ENCODE measurements around the gene NR2F2.
A peak's percentile ranks its signal among the peaks of the same experiment; 100 is the strongest.

Gene NR2F2

GRCh38 chr15:96353930-96354730 lies 23.6 kb downstream of the NR2F2 start:
- DNase-seq (ENCODE audit: low read depth in 2 of 2), result no peak

- no peak for DNase-seq (ENCODE audit: low read depth in 2 of 2)
Measured at GRCh38 chr15:96354731-96355567, 24.4 kb downstream of the NR2F2 start.

- no peak for DNase-seq (ENCODE audit: low read depth in 2 of 2)
Measured at GRCh38 chr15:96355568-96356187, 25.2 kb downstream of the NR2F2 start.

GRCh38 chr15:96356494-96357455 lies 26.3 kb downstream of the NR2F2 start:
- DNase-seq (ENCODE audit: low read depth in 2 of 2), result peak; percentile 41 to 72

GRCh38 chr15:96358001-96358801 lies 27.7 kb downstream of the NR2F2 start:
- no peak for DNase-seq (ENCODE audit: low read depth in 2 of 2)

GRCh38 chr15:96358821-96359615 lies 28.5 kb downstream of the NR2F2 start:
- no peak for DNase-seq (ENCODE audit: low read depth in 2 of 2)

GRCh38 chr15:96359616-96360521 lies 29.4 kb downstream of the NR2F2 start:
- no peak for DNase-seq (ENCODE audit: low read depth in 2 of 2)

GRCh38 chr15:96360581-96361308 lies 30.2 kb downstream of the NR2F2 start:
- no peak for DNase-seq (ENCODE audit: low read depth in 2 of 2)

- no peak for DNase-seq (ENCODE audit: low read depth in 2 of 2)
Measured at GRCh38 chr15:96361309-96362010, 31.0 kb downstream of the NR2F2 start.

- no peak for DNase-seq (ENCODE audit: low read depth in 2 of 2)
Measured at GRCh38 chr15:96362011-96362754, 31.7 kb downstream of the NR2F2 start.

GRCh38 chr15:96362755-96363651 lies 32.5 kb downstream of the NR2F2 start:
- DNase-seq (ENCODE audit: low read depth in 2 of 2), result no peak

- no peak for DNase-seq (ENCODE audit: low read depth in 2 of 2)
Measured at GRCh38 chr15:96363707-96364106, 33.2 kb downstream of the NR2F2 start.

GRCh38 chr15:96365781-96366525 lies 35.5 kb downstream of the NR2F2 start:
- no peak for DNase-seq (ENCODE audit: low read depth in 2 of 2)

- DNase-seq (ENCODE audit: low read depth in 2 of 2), result no peak
Measured at GRCh38 chr15:96366526-96366877, 36.0 kb downstream of the NR2F2 start.
